GM21529 (cell line): ENCODE results near the gene NACC2.

Experiments
- ATAC-seq: cut with Tn5 transposase; IDR thresholded peaks from one replicate; pipeline ENCODE4 v1.9.1; 2021; ENCODE audit not compliant: unreplicated experiment

The NACC2 gene

GRCh38 chr9:136059851-136060670 lies 35.0 kb downstream of the NACC2 start:
- no peak for ATAC-seq

GRCh38 chr9:136059321-136059791 lies 35.7 kb downstream of the NACC2 start:
- no peak for ATAC-seq

GRCh38 chr9:136058801-136059302 lies 36.2 kb downstream of the NACC2 start:
- ATAC-seq: no peak

- no peak for ATAC-seq
Observed at GRCh38 chr9:136058084-136058483, 37.0 kb downstream of the NACC2 start.

GRCh38 chr9:136057236-136058081 lies 37.6 kb downstream of the NACC2 start:
- no peak for ATAC-seq

- ATAC-seq: no peak
Observed at GRCh38 chr9:136056546-136057235, 38.4 kb downstream of the NACC2 start.

- ATAC-seq: no peak
Observed at GRCh38 chr9:136055715-136056545, 39.2 kb downstream of the NACC2 start.

GRCh38 chr9:136054798-136055714 lies 40.0 kb downstream of the NACC2 start:
- no peak for ATAC-seq

- no peak for ATAC-seq
Observed at GRCh38 chr9:136054146-136054545, 40.9 kb downstream of the NACC2 start.

- ATAC-seq: no peak
Observed at GRCh38 chr9:136053757-136054142, 41.3 kb downstream of the NACC2 start.

- ATAC-seq: no peak
Observed at GRCh38 chr9:136052991-136053756, 41.9 kb downstream of the NACC2 start.

- ATAC-seq: no peak
Observed at GRCh38 chr9:136052472-136052880, 42.6 kb downstream of the NACC2 start.

- ATAC-seq: no peak
Observed at GRCh38 chr9:136051837-136052471, 43.1 kb downstream of the NACC2 start.

GRCh38 chr9:136051453-136051836 lies 43.6 kb downstream of the NACC2 start:
- no peak for ATAC-seq

- no peak for ATAC-seq
Observed at GRCh38 chr9:136050701-136051452, 44.2 kb downstream of the NACC2 start.

- ATAC-seq: no peak
Observed at GRCh38 chr9:136050266-136050700, 44.8 kb downstream of the NACC2 start.
